Heart left ventricle (tissue), 13 donors: ENCODE measurements around the gene ATF6.

Source experiments
- CTCF ChIP-seq, 12 donors: fragments of 200-600 bp; sonication (generic) in 4 of 12; IDR thresholded peaks; one replicate each; pipeline versions ENCODE4 v1.5.0 to v1.8.0; 2018 to 2022; ENCODE audit warnings: antibody characterized with exemption in 12 of 12, mild to moderate bottlenecking in 5 of 12
- POLR2A ChIP-seq, 2 donors: fragments of 450-650 bp; IDR thresholded peaks; one replicate each; pipeline ENCODE4 v1.6.1; 2017; ENCODE audit warnings: antibody characterized with exemption in 2 of 2, mild to moderate bottlenecking in 2 of 2, moderate library complexity in 2 of 2
- donor health status: ischemic (EF 13 %, LVEDD 7.1; RV severe dilation, severe dysfunction).
- donor health status: DM: no; HTN: yes; CAD: no.
- donor health status: DM: no; HTN: no; CAD: no.
- donor health status: ischemic (EF 25% LVEDD 6.9; RV normal size, moderate dysfunction).
- donor health status: ischemic (EF 25% LVEDD 5.7; RV mildly dilated, moderate dysfunction).
- donor health status: ischemic (EF 35%, LVEDD 5.7; RV mildly dilated, moderate dysfunction).
- donor health status: nonischemic (EF 11% LVEDD 7.7; RV severe dilation, severe dysfunction).
- donor health status: DM: yes; HTN: yes; CAD: no.
- donor health status: PGD.
- donor health status: ischemic (EF 29% LVEDD 5.4; RV normal size, mild dysfunction).
- donor health status: nonischemic (EF 23%, LVEDD 6.1; RV moderate dilation, normal function).

GRCh38 chr1:161817176-161817730 lies 51.1 kb downstream of the ATF6 start:
- TF ChIP-seq CTCF (IDR thresholded peaks at IDR 0.05) (no peak), POLR2A (IDR thresholded peaks at IDR 0.05) (no peak)
